T-helper 1 cell treated with Interleukin-12 subunit alpha and Interleukin-12 subunit beta and Interleukin-4 antibody, amounts not matched to agents 30 μg/mL and 1 μg/mL, for 36 hours (primary cell): Measurements from ENCODE around the gene SPECC1L.
A peak's percentile ranks its signal among the peaks of the same experiment; 100 is the strongest.
"Not testable (repeated sequence)": the region's sequence is repeated elsewhere in the genome, so short reads cannot be mapped to it uniquely, and the experiment has no call there.

Experiments
- H3K27ac Mint-ChIP-seq: one replicate; pipeline ENCODE4 v1.8.0; 2021; ENCODE audit warnings: mild to moderate bottlenecking, mixed read lengths
- H3K27me3 Mint-ChIP-seq: one replicate; pipeline ENCODE4 v1.8.0; 2021; ENCODE audit warnings: low read depth, mixed read lengths
- H3K36me3 Mint-ChIP-seq: one replicate; pipeline ENCODE4 v1.8.0; 2021; ENCODE audit warnings: low read depth, mixed read lengths
- H3K4me1 Mint-ChIP-seq: one replicate; pipeline ENCODE4 v1.8.0; 2021; ENCODE audit warnings: low read depth, mixed read lengths
- H3K4me3 Mint-ChIP-seq: one replicate; pipeline ENCODE4 v1.8.0; 2021; ENCODE audit warnings: mild to moderate bottlenecking, moderate library complexity, mixed read lengths
- H3K9me3 Mint-ChIP-seq: one replicate; pipeline ENCODE4 v1.8.0; 2021; ENCODE audit warnings: mixed read lengths

SPECC1L gene

GRCh38 chr22:24315367-24315966 lies 44.8 kb downstream of the SPECC1L start:
- Mint-ChIP-seq H3K27me3 (no peaks in the 10 kb centered on the region), H3K4me1 (peaks cover 8% of the 10 kb centered on the region), H3K9me3 (no peaks in the 10 kb centered on the region), H3K36me3 (peaks cover 22% of the 10 kb centered on the region), H3K4me3 (no peak overlapping the region), H3K27ac (no peak overlapping the region)

GRCh38 chr22:24316264-24316663 lies 45.6 kb downstream of the SPECC1L start:
- not testable (repeated sequence) for H3K4me1 Mint-ChIP-seq, H3K4me3 Mint-ChIP-seq, H3K27ac Mint-ChIP-seq, H3K9me3 Mint-ChIP-seq, H3K27me3 Mint-ChIP-seq
- peaks cover 22% of the 10 kb centered on the region for H3K36me3 Mint-ChIP-seq

- H3K4me3 Mint-ChIP-seq, H3K27me3 Mint-ChIP-seq, H3K9me3 Mint-ChIP-seq, H3K4me1 Mint-ChIP-seq, H3K27ac Mint-ChIP-seq: not testable (repeated sequence)
- H3K36me3 Mint-ChIP-seq, result peaks cover 29% of the 10 kb centered on the region
Observed at GRCh38 chr22:24317511-24317910, 46.9 kb downstream of the SPECC1L start.

- no peak overlapping the region for H3K27ac Mint-ChIP-seq
Observed at GRCh38 chr22:24319451-24319850, 48.8 kb downstream of the SPECC1L start.

GRCh38 chr22:24321999-24322398 lies 51.4 kb downstream of the SPECC1L start:
- Mint-ChIP-seq H3K36me3 (peaks cover 20% of the 10 kb centered on the region), H3K4me3 (no peak overlapping the region), H3K9me3 (no peaks in the 10 kb centered on the region), H3K27ac (no peak overlapping the region), H3K4me1 (peaks cover 17% of the 10 kb centered on the region), H3K27me3 (no peaks in the 10 kb centered on the region)

More at GRCh38 chr22:24319451-24319850, 48.8 kb downstream of the SPECC1L start:
- Mint-ChIP-seq H3K4me3 (no peak overlapping the region), H3K36me3 (peaks cover 25% of the 10 kb centered on the region), H3K4me1 (peaks cover 12% of the 10 kb centered on the region), H3K27me3 (no peaks in the 10 kb centered on the region), H3K9me3 (no peaks in the 10 kb centered on the region)

- H3K4me1 Mint-ChIP-seq, result peaks cover 19% of the 10 kb centered on the region
- no peak overlapping the region for H3K27ac Mint-ChIP-seq
- H3K36me3 Mint-ChIP-seq, result peaks cover 20% of the 10 kb centered on the region
- H3K27me3 Mint-ChIP-seq, result no peaks in the 10 kb centered on the region
- no peak overlapping the region for H3K4me3 Mint-ChIP-seq
- no peaks in the 10 kb centered on the region for H3K9me3 Mint-ChIP-seq
Observed at GRCh38 chr22:24322522-24322921, 51.9 kb downstream of the SPECC1L start.

GRCh38 chr22:24323233-24323632 lies 52.6 kb downstream of the SPECC1L start:
- H3K27me3 Mint-ChIP-seq, result no peaks in the 10 kb centered on the region
- no peak overlapping the region for H3K4me3 Mint-ChIP-seq
- peaks cover 25% of the 10 kb centered on the region for H3K36me3 Mint-ChIP-seq
- no peaks in the 10 kb centered on the region for H3K9me3 Mint-ChIP-seq
- peaks cover 19% of the 10 kb centered on the region for H3K4me1 Mint-ChIP-seq
- no peak overlapping the region for H3K27ac Mint-ChIP-seq

GRCh38 chr22:24323695-24324094 lies 53.1 kb downstream of the SPECC1L start:
- Mint-ChIP-seq H3K27me3 (no peaks in the 10 kb centered on the region), H3K36me3 (peaks cover 26% of the 10 kb centered on the region), H3K4me3 (no peak overlapping the region), H3K27ac (no peak overlapping the region), H3K4me1 (peaks cover 20% of the 10 kb centered on the region), H3K9me3 (no peaks in the 10 kb centered on the region)

- Mint-ChIP-seq H3K27ac (peak overlapping the region; percentile 69), H3K4me3 (peak overlapping the region; percentile 0), H3K4me1 (peaks cover 21% of the 10 kb centered on the region), H3K36me3 (peaks cover 25% of the 10 kb centered on the region), H3K9me3 (no peaks in the 10 kb centered on the region), H3K27me3 (no peaks in the 10 kb centered on the region)
Observed at GRCh38 chr22:24324137-24324536, 53.5 kb downstream of the SPECC1L start.

GRCh38 chr22:24325105-24325757 lies 54.6 kb downstream of the SPECC1L start:
- Mint-ChIP-seq H3K36me3 (peaks cover 26% of the 10 kb centered on the region), H3K27ac (peak overlapping the region; percentile 47), H3K4me3 (no peak overlapping the region), H3K9me3 (no peaks in the 10 kb centered on the region), H3K4me1 (peaks cover 27% of the 10 kb centered on the region), H3K27me3 (no peaks in the 10 kb centered on the region)

- peaks cover 30% of the 10 kb centered on the region for H3K36me3 Mint-ChIP-seq
- no peak overlapping the region for H3K27ac Mint-ChIP-seq
- no peaks in the 10 kb centered on the region for H3K27me3 Mint-ChIP-seq
- H3K4me3 Mint-ChIP-seq, result no peak overlapping the region
- no peaks in the 10 kb centered on the region for H3K9me3 Mint-ChIP-seq
- H3K4me1 Mint-ChIP-seq, result peaks cover 27% of the 10 kb centered on the region
Observed at GRCh38 chr22:24326266-24326665, 55.6 kb downstream of the SPECC1L start.

GRCh38 chr22:24327832-24328231 lies 57.2 kb downstream of the SPECC1L start:
- H3K27me3 Mint-ChIP-seq, result no peaks in the 10 kb centered on the region
- H3K9me3 Mint-ChIP-seq, result no peaks in the 10 kb centered on the region
- H3K36me3 Mint-ChIP-seq, result peaks cover 23% of the 10 kb centered on the region
- H3K27ac Mint-ChIP-seq, result no peak overlapping the region
- H3K4me3 Mint-ChIP-seq, result no peak overlapping the region
- peaks cover 25% of the 10 kb centered on the region for H3K4me1 Mint-ChIP-seq

GRCh38 chr22:24329453-24329852 lies 58.8 kb downstream of the SPECC1L start:
- Mint-ChIP-seq H3K36me3 (peaks cover 19% of the 10 kb centered on the region), H3K9me3 (no peaks in the 10 kb centered on the region), H3K27ac (no peak overlapping the region), H3K4me1 (peaks cover 20% of the 10 kb centered on the region), H3K4me3 (no peak overlapping the region), H3K27me3 (no peaks in the 10 kb centered on the region)

- Mint-ChIP-seq H3K4me1 (peaks cover 21% of the 10 kb centered on the region), H3K9me3 (no peaks in the 10 kb centered on the region), H3K4me3 (no peak overlapping the region), H3K36me3 (peaks cover 24% of the 10 kb centered on the region), H3K27ac (no peak overlapping the region), H3K27me3 (no peaks in the 10 kb centered on the region)
Observed at GRCh38 chr22:24330636-24331035, 60.0 kb downstream of the SPECC1L start.
